HepG2 (cell line): Measurements from ENCODE around the gene URB1. TPM values are rescaled to one million over a fixed set of nuclear protein-coding genes. Genes with fewer than 3 reads are reported as not detected.

ENCODE experiments used
- ATAC-seq: fragments of 200-7000 bp; cut with Tn5 transposase; 3 replicates; pipeline ENCODE4 v1.9.1; 2020; ENCODE audit warnings: mild to moderate bottlenecking, moderate library complexity
- BruUV-seq: library from RNA; stranded (reverse); fragments of 400-500 nt; replicated peaks from 2 replicates; lab custom pipeline; 2021; lab: Mats Ljungman, UMichigan
- CTCF ChIA-PET: fragments of 300-600 bp; formaldehyde crosslinking; extraction: SDS; loops from one replicate; lab custom pipeline; 2021; ENCODE audit warnings: low total read pairs, inconsistent platforms, low intra/inter-chr PET ratio; lab: Yijun Ruan, JAX
- POLR2A ChIA-PET: fragments of 350-600 bp; sonication (Branson Sonifier 250); formaldehyde crosslinking; loops from one replicate; lab custom pipeline; 2020; ENCODE audit warnings: antibody characterized with exemption, inconsistent platforms; lab: Yijun Ruan, JAX
- DNase-seq: peaks from one replicate; pipeline ENCODE4 v3.0.0-alpha.2; 2015; ENCODE audit warnings: low spot score
- FAIRE-seq: peaks from 3 replicates; lab custom pipeline; 2011; peaks lifted over from hg19 to GRCh38; lab: Jason Lieb, UNC
- H2AFZ ChIP-seq: one replicate; pipeline ENCODE4 v1.6.1; 2011; ENCODE audit warnings: low read length, inconsistent platforms
- H3K27ac ChIP-seq: fragments of 300-600 bp; 3 replicates; pipeline ENCODE4 v1.8.0; 2011; ENCODE audit warnings: mixed run types, mild to moderate bottlenecking, mixed read lengths, low read length, inconsistent platforms; ENCODE audit not compliant: insufficient read depth; ENCODE audit errors: extremely low read length
- H3K27me3 ChIP-seq, 2 experiments: fragments of 200-600 bp in 1 of 2; 2 replicates in 1 of 2; 3 replicates in 1 of 2; pipeline versions ENCODE4 v1.6.0 to v1.8.0; 2011; ENCODE audit warnings: low read length in 2 of 2, mild to moderate bottlenecking in 2 of 2, moderate library complexity in 2 of 2, inconsistent platforms in 1 of 2; ENCODE audit not compliant: insufficient read depth in 2 of 2, control insufficient read depth in 1 of 2
- H3K36me3 ChIP-seq, 2 experiments: fragments of 200-600 bp in 1 of 2; replicated peaks in 1 of 2; 2 replicates in 1 of 2; 3 replicates in 1 of 2; pipeline versions ENCODE4 v1.5.1 to v1.8.0; 2011; ENCODE audit warnings: low read length in 2 of 2, inconsistent platforms in 1 of 2; ENCODE audit not compliant: insufficient read depth in 2 of 2, control insufficient read depth in 1 of 2
- H3K4me1 ChIP-seq: 2 replicates; pipeline ENCODE4 v1.5.1; 2012; ENCODE audit warnings: low read length, inconsistent platforms; ENCODE audit not compliant: insufficient read depth
- H3K4me2 ChIP-seq: 2 replicates; pipeline ENCODE4 v1.6.0; 2011; ENCODE audit warnings: low read depth, low read length, inconsistent platforms
- H3K4me3 ChIP-seq, 3 experiments: fragments of 200-600 bp in 1 of 3; sonication (generic), shearing (Covaris generic) in 1 of 3; replicated peaks in 1 of 3; 2 replicates each; pipeline ENCODE4 v1.5.1; 2011 to 2016; ENCODE audit warnings: low read length in 3 of 3, inconsistent platforms in 2 of 3, low read depth in 2 of 3, mild to moderate bottlenecking in 2 of 3, control low read depth in 1 of 3, mixed read lengths in 1 of 3; ENCODE audit not compliant: insufficient read depth in 1 of 3
- H3K79me2 ChIP-seq: one replicate; pipeline ENCODE4 v1.6.1; 2011; ENCODE audit warnings: low read length, inconsistent platforms; ENCODE audit not compliant: insufficient read depth
- H3K9ac ChIP-seq: 2 replicates; pipeline ENCODE4 v1.6.0; 2011; ENCODE audit warnings: mild to moderate bottlenecking, low read depth, low read length, inconsistent platforms; ENCODE audit not compliant: insufficient read depth
- H3K9me3 ChIP-seq: 2 replicates; pipeline ENCODE4 v1.5.1; 2012; ENCODE audit warnings: mild to moderate bottlenecking, low read length
- H4K20me1 ChIP-seq: 2 replicates; pipeline ENCODE4 v1.6.0; 2011; ENCODE audit warnings: inconsistent platforms, mild to moderate bottlenecking, low read length, moderate library complexity; ENCODE audit not compliant: insufficient read depth
- BCL6 ChIP-seq: IDR thresholded peaks from 2 replicates; pipeline ENCODE4 v1.6.1; 2016; ENCODE audit warnings: missing genetic modification reagents, missing compliant biosample characterization
- FOSL2 ChIP-seq: sonication (generic); formaldehyde crosslinking; IDR thresholded peaks from 2 replicates; pipeline ENCODE4 v1.4.0; 2020; ENCODE audit warnings: missing genetic modification reagents
- HCFC1 ChIP-seq: fragments of 150-350 bp; IDR thresholded peaks from 2 replicates; pipeline ENCODE4 v1.6.1; 2014; ENCODE audit warnings: low read depth, low read length
- SRSF1 ChIP-seq: fragments of 200-400 bp; formaldehyde crosslinking; optimal IDR thresholded peaks from 2 replicates; pipeline ENCODE3; 2017; ENCODE audit warnings: mild to moderate bottlenecking, low read depth, low read length, moderate library complexity
- U2AF2 ChIP-seq: fragments of 200-400 bp; formaldehyde crosslinking; IDR thresholded peaks from 2 replicates; pipeline ENCODE4 v1.6.1; 2017; ENCODE audit warnings: low read depth, mild to moderate bottlenecking, low read length
- ZNF318 ChIP-seq: sonication (generic); formaldehyde crosslinking; IDR thresholded peaks from 2 replicates; pipeline ENCODE4 v1.4.0; 2020; ENCODE audit warnings: mild to moderate bottlenecking, missing genetic modification reagents
- ZNF644 ChIP-seq: IDR thresholded peaks from 2 replicates; pipeline ENCODE4 v1.6.1; 2016; ENCODE audit warnings: low read depth
- ZNF878 ChIP-seq: sonication (generic); formaldehyde crosslinking; IDR thresholded peaks from 2 replicates; pipeline ENCODE4 v1.8.1; 2023; ENCODE audit warnings: mild to moderate bottlenecking, missing genetic modification reagents, moderate library complexity
- ZNF891 ChIP-seq: sonication (generic); formaldehyde crosslinking; IDR thresholded peaks from 2 replicates; pipeline ENCODE4 v1.5.0; 2020; ENCODE audit warnings: mild to moderate bottlenecking, missing genetic modification reagents
- ZXDC ChIP-seq: sonication (generic); formaldehyde crosslinking; IDR thresholded peaks from 2 replicates; pipeline ENCODE4 v1.5.0; 2020; ENCODE audit warnings: mild to moderate bottlenecking, missing genetic modification reagents
- WGBS: methylation state at CpG from one replicate; pipeline ENCODE4 v1.1.6; 2017; ENCODE audit warnings: low lambda C conversion rate; 5-methylcytosine and 5-hydroxymethylcytosine counted together
- in situ Hi-C: cut with HindIII; loops from 2 replicates; pipeline ENCODE4 v1.10.0; 2017; ENCODE audit warnings: low pct_unique_long_range_greater_than_20kb; ENCODE audit not compliant: extremely low pct_ligation_motif_present
- intact Hi-C: fragments of 100-400 bp; cut with micrococcal nuclease; formaldehyde crosslinking; loops from one replicate; pipeline ENCODE4 v1.10.0; 2022; ENCODE audit not compliant: unreplicated experiment
- polyA plus RNA-seq, 8 experiments: library from polyadenylated mRNA; depleted of rRNA in 3 of 8; stranded (reverse) in 7 of 8; unstranded in 1 of 8; fragments of >200 nt; fragmentation: Illumina TruSeq in 4 of 8; extraction: Trizol in 4 of 8; gene quantifications; 2 replicates each; pipeline versions ENCODE4 v1.2.1 to v1.2.3, GENCODE V29; 2011 to 2016; ENCODE audit warnings: low read depth in 4 of 8, missing spikeins in 1 of 8, mixed read lengths in 1 of 8; ENCODE audit not compliant: insufficient read depth in 1 of 8
- total RNA-seq, 5 experiments: library from RNA; depleted of rRNA; stranded (reverse); fragments of >200 nt; fragmentation: Illumina TruSeq; extraction: Trizol; gene quantifications; 2 replicates each; pipeline ENCODE4 v1.2.3, GENCODE V29; 2016; ENCODE audit warnings: low read depth in 1 of 5

URB1 gene
- total and polyA plus RNA-seq, 2 of the 13 experiments (the other 11 are each of a cell fraction or from before 2014, with no cell fraction given), result 4.5 to 16.7 TPM

- TF ChIP-seq ZNF318 (CRISPR knock-in tag), result no peak
These were observed 93.1 kb downstream of the URB1 start (continued) for GRCh38 chr21:32299695-32300094.

GRCh38 chr21:32298658-32299081 is 94.1 kb downstream of the URB1 start, which contains the start of gene MRAP:
TSS of gene MRAP (plus strand) at chr21:32298855. CDS start at chr21:32298972, 117 bp downstream.
- Histone ChIP-seq H3K79me2 (no peaks in the 10 kb centered on the region), H3K27ac (peak within 1 kb of the TSS; percentile 24), H2AFZ (peak within 1 kb of the TSS; percentile 54), H3K9me3 (no peaks in the 10 kb centered on the region), H3K4me1 (peaks cover 44% of the 10 kb centered on the region), H3K36me3 (no peaks in the 10 kb centered on the region), H3K4me2 (peak within 1 kb of the TSS; percentile 92), H3K4me3 (peak within 1 kb of the TSS; percentile 36 to 62 (median 55)), H3K9ac (peak within 1 kb of the TSS; percentile 28; the same call in 1 of the 2 replicates), H3K27me3 (no peaks in the 10 kb centered on the region), H4K20me1 (no peaks in the 10 kb centered on the region)
- intact Hi-C loops (loop anchor here (5.0 kb wide), 1 partner anchor 34 kb away; no protein-coding TSS in a partner anchor), in situ Hi-C loops (no loop called here)
- BruUV-seq, result no TSS peak
- POLR2A ChIA-PET, result interaction anchor here (1.1 kb wide), 2 partner anchors 10 to 19 kb away, joined by 3 to 4 read pairs; partner anchors contain the start of gene MIS18A
- no peak for FAIRE-seq
- ATAC-seq, result peak; percentile 81
- no peak for DNase-seq
- WGBS, result 0% methylated on average over 5 of the region's 14 CpGs
- CTCF ChIA-PET, result no interaction called here
- 0 out of 2 replicates have a peak, but pooled peaks have one; percentile 33 for TF ChIP-seq ZNF891 (CRISPR knock-in tag)
- no peak for TF ChIP-seq U2AF2
- no peak for TF ChIP-seq ZNF644 (CRISPR knock-in tag)
- no peak for TF ChIP-seq ZNF878 (CRISPR knock-in tag)
- 0 out of 2 replicates have a peak, but pooled peaks have one; percentile 43 for TF ChIP-seq ZXDC (CRISPR knock-in tag)
- no peak for TF ChIP-seq SRSF1
- no peak for TF ChIP-seq HCFC1
- 0 out of 2 replicates have a peak, but pooled peaks have one; percentile 2 for TF ChIP-seq BCL6 (CRISPR knock-in tag)
- TF ChIP-seq FOSL2 (CRISPR knock-in tag), result no peak
